ENCODE measurements around the gene AK3.
"Not testable (repeated sequence)": the region's sequence is repeated elsewhere in the genome, so short reads cannot be mapped to it uniquely, and the experiment has no call there.

AK3 gene

GRCh38 chr9:4740638-4741364 is at the start of gene AK3:
Gene AK3, minus strand, starts transcription at chr9:4741202. Its CDS starts 115 bp downstream, at chr9:4741087.
- DNase-seq (ENCODE audit: extremely low read depth in 1 of 2, low read depth in 1 of 2) = peak; percentile 64 to 78

GRCh38 chr9:4788703-4789102 is 47.7 kb upstream of the AK3 start:
- DNase-seq (ENCODE audit: extremely low read depth in 1 of 2, low read depth in 1 of 2) = no peak

GRCh38 chr9:4787876-4788275 is 46.9 kb upstream of the AK3 start:
- DNase-seq (ENCODE audit: extremely low read depth in 1 of 2, low read depth in 1 of 2) = no peak

GRCh38 chr9:4786599-4786998 is 45.6 kb upstream of the AK3 start:
- DNase-seq (ENCODE audit: extremely low read depth in 1 of 2, low read depth in 1 of 2) = no peak

GRCh38 chr9:4784403-4784802 is 43.4 kb upstream of the AK3 start:
- DNase-seq (ENCODE audit: extremely low read depth in 1 of 2, low read depth in 1 of 2) = no peak

- not testable (repeated sequence) for DNase-seq (ENCODE audit: extremely low read depth in 1 of 2, low read depth in 1 of 2)
Observed at GRCh38 chr9:4783191-4783590, 42.2 kb upstream of the AK3 start.

GRCh38 chr9:4781408-4781807 is 40.4 kb upstream of the AK3 start:
- DNase-seq (ENCODE audit: extremely low read depth in 1 of 2, low read depth in 1 of 2) = no peak

- DNase-seq (ENCODE audit: extremely low read depth in 1 of 2, low read depth in 1 of 2) = no peak
Observed at GRCh38 chr9:4780651-4781050, 39.6 kb upstream of the AK3 start.

- DNase-seq (ENCODE audit: extremely low read depth in 1 of 2, low read depth in 1 of 2) = not testable (repeated sequence)
Observed at GRCh38 chr9:4774958-4775357, 34.0 kb upstream of the AK3 start.

GRCh38 chr9:4774209-4774608 is 33.2 kb upstream of the AK3 start:
- DNase-seq (ENCODE audit: extremely low read depth in 1 of 2, low read depth in 1 of 2) = no peak

GRCh38 chr9:4771788-4772187 is 30.8 kb upstream of the AK3 start:
- no peak for DNase-seq (ENCODE audit: extremely low read depth in 1 of 2, low read depth in 1 of 2)

GRCh38 chr9:4769321-4770080 is 28.5 kb upstream of the AK3 start:
- DNase-seq (ENCODE audit: extremely low read depth in 1 of 2, low read depth in 1 of 2) = no peak

- DNase-seq (ENCODE audit: extremely low read depth in 1 of 2, low read depth in 1 of 2) = no peak
Observed at GRCh38 chr9:4768681-4769080, 27.7 kb upstream of the AK3 start.

- no peak for DNase-seq (ENCODE audit: extremely low read depth in 1 of 2, low read depth in 1 of 2)
Observed at GRCh38 chr9:4764033-4764432, 23.0 kb upstream of the AK3 start.

GRCh38 chr9:4762886-4763541 is 22.0 kb upstream of the AK3 start:
- DNase-seq (ENCODE audit: extremely low read depth in 1 of 2, low read depth in 1 of 2) = no peak

GRCh38 chr9:4762108-4762885 is 21.3 kb upstream of the AK3 start:
- DNase-seq (ENCODE audit: extremely low read depth in 1 of 2, low read depth in 1 of 2) = peak; percentile 57 to 66

- DNase-seq (ENCODE audit: extremely low read depth in 1 of 2, low read depth in 1 of 2) = no peak
Observed at GRCh38 chr9:4760122-4760521, 19.1 kb upstream of the AK3 start.

GRCh38 chr9:4756420-4756819 is 15.4 kb upstream of the AK3 start:
- no peak for DNase-seq (ENCODE audit: extremely low read depth in 1 of 2, low read depth in 1 of 2)

- no peak for DNase-seq (ENCODE audit: extremely low read depth in 1 of 2, low read depth in 1 of 2)
Observed at GRCh38 chr9:4755026-4755609, 14.1 kb upstream of the AK3 start.

- not testable (repeated sequence) for DNase-seq (ENCODE audit: extremely low read depth in 1 of 2, low read depth in 1 of 2)
Observed at GRCh38 chr9:4754530-4754929, 13.5 kb upstream of the AK3 start.
